Measurements from ENCODE around the gene SBK2. TPM values are rescaled to one million over a fixed set of nuclear protein-coding genes. Genes with fewer than 3 reads are reported as not detected.

SBK2 gene
- total RNA-seq, 1 experiment from 2014 or later = not detected

GRCh38 chr19:55492362-55492944 is 44.5 kb downstream of the SBK2 start:
- Histone ChIP-seq H3K4me3 (ENCODE audit: low read depth, low read length) (no peak overlapping the region), H3K36me3 (ENCODE audit: control insufficient read depth, insufficient read depth, low read length) (no peaks in the 10 kb centered on the region), H3K4me1 (peaks cover 7% of the 10 kb centered on the region; the same call in 1 of the 2 replicates), H3K9me3 (no peaks in the 10 kb centered on the region), H3K27me3 (replicated peaks; ENCODE audit: control insufficient read depth, insufficient read depth, low read length) (no peaks in the 10 kb centered on the region)
- Mint-ChIP-seq H3K27me3 (ENCODE audit: insufficient read depth, unreplicated experiment) (no peaks in the 10 kb centered on the region), H3K9me3 (ENCODE audit: unreplicated experiment) (no peaks in the 10 kb centered on the region), H3K36me3 (ENCODE audit: insufficient read depth, unreplicated experiment) (peaks cover 17% of the 10 kb centered on the region), H3K4me1 (ENCODE audit: low read depth, unreplicated experiment) (peaks cover 7% of the 10 kb centered on the region), H3K4me3 (ENCODE audit: unreplicated experiment) (no peak overlapping the region), H3K27ac (ENCODE audit: unreplicated experiment) (no peak overlapping the region)
- intact Hi-C loops (cut with micrococcal nuclease; ENCODE audit: unreplicated experiment) = no loop called here
- CTCF ChIA-PET = interaction anchor here (1.5 kb wide), 1 partner anchor 11 kb away, joined by 5 read pairs; no protein-coding TSS in a partner anchor
- DNase-seq = no peak
- POLR2A ChIA-PET = no interaction called here
- BruUV-seq (replicated peaks) = no TSS peak
- no peak for TF ChIP-seq CTCF (IDR thresholded peaks at IDR 0.05; ENCODE audit: insufficient read depth in 1 of 2, low read depth in 1 of 2, low read length in 1 of 2, severe bottlenecking in 1 of 2, unreplicated experiment in 1 of 2)

GRCh38 chr19:55491546-55492360 is 45.2 kb downstream of the SBK2 start:
- POLR2A ChIA-PET = no interaction called here
- no TSS peak for BruUV-seq (replicated peaks)

More at GRCh38 chr19:55491546-55492360, 45.2 kb downstream of the SBK2 start:
- no peak overlapping the region for H3K4me3 ChIP-seq (ENCODE audit: low read depth, low read length)
- peaks cover 17% of the 10 kb centered on the region for H3K36me3 Mint-ChIP-seq (ENCODE audit: insufficient read depth, unreplicated experiment)
- peaks cover 7% of the 10 kb centered on the region; the same call in 1 of the 2 replicates for H3K4me1 ChIP-seq
- H3K27me3 ChIP-seq (replicated peaks; ENCODE audit: control insufficient read depth, insufficient read depth, low read length) = no peaks in the 10 kb centered on the region
- intact Hi-C loops (cut with micrococcal nuclease; ENCODE audit: unreplicated experiment) = no loop called here
- no peak overlapping the region for H3K27ac Mint-ChIP-seq (ENCODE audit: unreplicated experiment)
- DNase-seq = no peak
- no peaks in the 10 kb centered on the region for H3K27me3 Mint-ChIP-seq (ENCODE audit: insufficient read depth, unreplicated experiment)
- CTCF ChIA-PET = interaction anchor here (0.6 to 1.5 kb wide), 3 partner anchors 12 to 30 kb away, joined by 3 to 5 read pairs (median 3); partner anchors contain the start of genes ISOC2 and ZNF628
- H3K4me3 Mint-ChIP-seq (ENCODE audit: unreplicated experiment) = no peak overlapping the region
- TF ChIP-seq CTCF (IDR thresholded peaks at IDR 0.05; ENCODE audit: insufficient read depth in 1 of 2, low read depth in 1 of 2, low read length in 1 of 2, severe bottlenecking in 1 of 2, unreplicated experiment in 1 of 2) = no peak
- no peaks in the 10 kb centered on the region for H3K9me3 Mint-ChIP-seq (ENCODE audit: unreplicated experiment)
- H3K4me1 Mint-ChIP-seq (ENCODE audit: low read depth, unreplicated experiment) = peaks cover 7% of the 10 kb centered on the region
- no peaks in the 10 kb centered on the region for H3K9me3 ChIP-seq
- no peaks in the 10 kb centered on the region for H3K36me3 ChIP-seq (ENCODE audit: control insufficient read depth, insufficient read depth, low read length)
